ENCODE results near the gene HTT. TPM values are rescaled to one million over a fixed set of nuclear protein-coding genes. Genes with fewer than 3 reads are reported as not detected.
A peak's percentile ranks its signal among the peaks of the same experiment; 100 is the strongest.

The HTT gene
- total and polyA plus RNA-seq, 2 of the 13 experiments (the other 11 are each of a cell fraction or from before 2014, with no cell fraction given): 17.5 to 19.5 TPM

GRCh38 chr4:3205995-3206394, 131.5 kb downstream of the HTT start (continued):
- TF ChIP-seq, protein P1, sequence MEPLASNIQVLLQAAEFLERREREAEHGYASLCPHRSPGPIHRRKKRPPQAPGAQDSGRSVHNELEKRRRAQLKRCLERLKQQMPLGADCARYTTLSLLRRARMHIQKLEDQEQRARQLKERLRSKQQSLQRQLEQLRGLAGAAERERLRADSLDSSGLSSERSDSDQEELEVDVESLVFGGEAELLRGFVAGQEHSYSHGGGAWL (CRISPR knock-in tag; IDR thresholded peaks at IDR 0.05): no peak
- TF ChIP-seq, protein P2, sequence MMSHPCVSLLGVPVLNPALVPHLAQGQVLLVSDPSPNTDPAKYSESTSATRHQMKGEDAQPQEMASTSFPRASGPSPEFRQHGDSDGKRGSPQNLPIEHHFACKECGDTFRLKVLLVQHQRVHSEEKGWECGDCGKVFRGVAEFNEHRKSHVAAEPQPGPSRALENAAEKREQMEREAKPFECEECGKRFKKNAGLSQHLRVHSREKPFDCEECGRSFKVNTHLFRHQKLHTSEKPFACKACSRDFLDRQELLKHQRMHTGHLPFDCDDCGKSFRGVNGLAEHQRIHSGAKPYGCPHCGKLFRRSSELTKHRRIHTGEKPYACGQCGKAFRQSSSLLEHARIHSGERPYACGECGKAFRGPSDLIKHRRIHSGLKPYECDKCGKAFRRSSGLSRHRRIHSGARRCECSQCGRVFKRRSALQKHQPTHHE (CRISPR knock-in tag; IDR thresholded peaks at IDR 0.05; ENCODE audit: borderline replicate concordance): no peak
- TF ChIP-seq ZBTB2 (CRISPR knock-in tag; IDR thresholded peaks at IDR 0.05; ENCODE audit: low read depth) (no peak), NCOA5 (CRISPR knock-in tag; IDR thresholded peaks at IDR 0.05) (no peak), ZFX (CRISPR knock-in tag; IDR thresholded peaks at IDR 0.05; ENCODE audit: low read depth) (peak; percentile 95), GPN1 (CRISPR knock-in tag; IDR thresholded peaks at IDR 0.05; ENCODE audit: borderline replicate concordance) (no peak), ZIK1 (CRISPR knock-in tag; IDR thresholded peaks at IDR 0.05; ENCODE audit: borderline replicate concordance, low read depth) (no peak)
- TF ChIP-seq, protein P3, sequence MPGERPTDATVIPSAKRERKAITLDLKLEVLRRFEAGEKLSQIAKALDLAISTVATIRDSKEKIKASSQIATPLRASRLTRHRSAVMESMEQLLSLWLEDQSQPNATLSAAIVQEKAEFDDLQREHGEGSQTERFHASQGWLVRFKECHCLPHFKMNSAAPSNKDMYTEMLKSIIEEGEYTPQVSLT (CRISPR knock-in tag; IDR thresholded peaks at IDR 0.05; ENCODE audit: borderline replicate concordance, low read depth): no peak
- TF ChIP-seq, protein P4, sequence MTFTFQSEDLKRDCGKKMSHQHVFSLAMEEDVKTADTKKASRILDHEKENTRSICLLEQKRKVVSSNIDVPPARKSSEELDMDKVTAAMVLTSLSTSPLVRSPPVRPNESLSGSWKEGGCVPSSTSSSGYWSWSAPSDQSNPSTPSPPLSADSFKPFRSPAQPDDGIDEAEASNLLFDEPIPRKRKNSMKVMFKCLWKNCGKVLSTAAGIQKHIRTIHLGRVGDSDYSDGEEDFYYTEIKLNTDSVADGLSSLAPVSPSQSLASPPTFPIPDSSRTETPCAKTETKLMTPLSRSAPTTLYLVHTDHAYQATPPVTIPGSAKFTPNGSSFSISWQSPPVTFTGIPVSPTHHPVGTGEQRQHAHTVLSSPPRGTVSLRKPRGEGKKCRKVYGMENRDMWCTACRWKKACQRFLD (CRISPR knock-in tag; IDR thresholded peaks at IDR 0.05; ENCODE audit: borderline replicate concordance): no peak

Measured in HepG2 (cell line).